ENCODE measurements around the gene RPL29.

- TF ChIP-seq CTCF (conservative IDR thresholded peaks at IDR 0.05; ENCODE audit: low read depth, low read length) = no peak
- no peak for TF ChIP-seq ELK1 (IDR thresholded peaks at IDR 0.05; ENCODE audit: borderline replicate concordance, low read depth, low read length)
- no peak for TF ChIP-seq MAZ (IDR thresholded peaks at IDR 0.05; ENCODE audit: borderline replicate concordance, low read depth, low read length)
- no peak for TF ChIP-seq MXI1 (IDR thresholded peaks at IDR 0.05; ENCODE audit: borderline replicate concordance, low read depth, low read length)
- no peak for TF ChIP-seq POLR2A (IDR thresholded peaks at IDR 0.05; ENCODE audit: low read depth, low read length)
These were observed 1.5 kb upstream of the RPL29 start for GRCh38 chr3:51997172-51997571.

Measured in IMR-90 (cell line).